LNCAP (cell line): ENCODE measurements around the gene POPDC3.

Source experiments
- CTCF ChIP-seq: fragments of 450-650 bp; IDR thresholded peaks from 2 replicates; pipeline ENCODE4 v1.5.1; 2017; ENCODE audit warnings: mild to moderate bottlenecking

Gene POPDC3

GRCh38 chr6:105213272-105213671 is 33.5 kb upstream of the POPDC3 start:
- no peak for TF ChIP-seq CTCF

- TF ChIP-seq CTCF = no peak
Measured at GRCh38 chr6:105212587-105212986, 32.8 kb upstream of the POPDC3 start.

GRCh38 chr6:105211831-105212230 is 32.0 kb upstream of the POPDC3 start:
- no peak for TF ChIP-seq CTCF

GRCh38 chr6:105210932-105211531 is 31.2 kb upstream of the POPDC3 start:
- TF ChIP-seq CTCF = no peak

DNA sequence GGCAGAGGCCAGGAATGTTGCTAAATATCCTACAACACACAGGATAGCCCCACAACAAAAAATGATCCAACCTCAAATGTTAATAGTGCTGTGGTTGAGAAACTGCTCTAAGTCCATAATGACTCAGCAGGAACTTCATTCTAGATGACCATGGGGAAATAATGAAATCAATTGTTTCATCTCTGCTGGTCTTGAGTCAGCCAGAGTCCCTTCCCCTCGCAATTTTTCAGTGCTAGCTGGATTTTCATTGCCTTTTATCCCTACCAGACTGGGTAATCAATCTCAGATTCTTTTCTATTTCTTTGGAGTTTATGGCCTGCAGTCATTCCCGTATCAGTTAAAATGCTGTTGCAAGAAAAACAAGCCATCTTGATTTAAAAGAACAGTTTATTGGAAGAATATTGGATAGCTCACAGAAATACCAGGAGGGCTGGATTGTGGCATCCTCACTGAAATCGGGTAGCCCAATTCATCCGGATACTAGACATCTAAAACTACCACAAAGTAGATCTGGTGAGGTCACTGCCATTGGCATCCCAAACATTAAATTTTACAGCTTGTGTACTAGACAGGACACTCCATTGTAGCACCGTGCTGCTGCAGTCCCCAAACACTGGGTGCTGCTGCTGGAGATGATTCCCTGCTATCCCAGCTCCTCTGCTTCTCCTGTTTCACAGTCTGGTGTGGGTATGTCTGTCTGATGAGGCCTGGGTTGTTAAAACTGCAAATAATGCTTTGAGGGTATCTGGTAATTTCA is 30.3 kb upstream of the POPDC3 start:
- no peak for TF ChIP-seq CTCF

GRCh38 chr6:105207524-105208269 is 27.9 kb upstream of the POPDC3 start:
- no peak for TF ChIP-seq CTCF

DNA sequence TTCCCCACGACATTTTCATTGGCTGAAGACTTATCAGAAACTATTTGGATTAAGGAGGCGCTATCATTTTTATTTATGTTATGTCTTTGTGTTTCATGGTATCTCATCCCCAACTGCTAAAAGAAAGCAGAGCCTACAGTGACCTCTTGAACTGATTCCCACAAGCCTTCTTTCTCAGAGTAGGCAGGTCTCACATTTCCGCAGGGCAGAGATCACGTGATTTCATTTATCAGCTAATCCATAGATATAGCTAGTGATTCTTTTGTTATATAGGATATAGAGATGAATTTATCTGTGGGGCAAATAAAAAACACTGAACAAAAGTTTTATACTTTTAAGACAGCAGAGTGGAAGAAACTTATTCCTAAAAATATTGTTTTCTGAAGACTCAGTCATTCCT is 25.0 kb upstream of the POPDC3 start:
- TF ChIP-seq CTCF = no peak
